Neural cell (in vitro differentiated cells): ENCODE results near the gene FAM32A.

Source experiments
- CTCF ChIP-seq: fragments of 450-650 bp; IDR thresholded peaks from 2 replicates; pipeline ENCODE4 v1.5.1; 2014; ENCODE audit warnings: antibody characterized with exemption, mild to moderate bottlenecking, moderate library complexity; ENCODE audit not compliant: poor library complexity, severe bottlenecking
- MXI1 ChIP-seq: fragments of 450-650 bp; conservative IDR thresholded peaks from 2 replicates; pipeline ENCODE4 v1.6.1; 2014; ENCODE audit warnings: antibody characterized with exemption, mild to moderate bottlenecking; ENCODE audit not compliant: poor library complexity, severe bottlenecking
- REST ChIP-seq: IDR thresholded peaks from 2 replicates; pipeline ENCODE4 v1.6.1; 2012; ENCODE audit warnings: borderline replicate concordance

- TF ChIP-seq CTCF (no peak), REST (no peak), MXI1 (no peak)
Observed at GRCh38 chr19:16205205-16206045, 20.2 kb downstream of the FAM32A start.
